ENCODE measurements around the gene SLC25A41. TPM values are rescaled to one million over a fixed set of nuclear protein-coding genes. Genes with fewer than 3 reads are reported as not detected.
A peak's percentile ranks its signal among the peaks of the same experiment; 100 is the strongest.

Gene SLC25A41
- total RNA-seq, 1 donor from 2014 or later: not detected

GRCh38 chr19:6476155-6476895 lies 42.8 kb upstream of the SLC25A41 start:
- Histone ChIP-seq H3K4me1 (peaks cover 3% of the 10 kb centered on the region), H4K20me1 (ENCODE audit: low read depth) (no peaks in the 10 kb centered on the region), H2AFZ (replicated peaks) (peak overlapping the region; percentile 89), H3F3A (ENCODE audit: low read depth) (no peaks in the 10 kb centered on the region), H3K36me3 (no peaks in the 10 kb centered on the region), H3K27me3 (peaks cover 34% of the 10 kb centered on the region), H3K4me3 (peak overlapping the region; percentile 51), H3K27ac (no peak overlapping the region), H3K9ac (no peak overlapping the region), H3K79me2 (ENCODE audit: low read depth) (no peaks in the 10 kb centered on the region), H3K9me3 (ENCODE audit: low read depth) (no peaks in the 10 kb centered on the region), H3K4me2 (peak overlapping the region; percentile 89)
- TF ChIP-seq CTCF (IDR thresholded peaks at IDR 0.05): no peak
- TF ChIP-seq EZH2phosphoT487 (IDR thresholded peaks at IDR 0.05): no peak
- TF ChIP-seq EZH2 (IDR thresholded peaks at IDR 0.05): no peak
- peak; percentile 99 for DNase-seq (ENCODE audit: low spot score)
- Mint-ChIP-seq H3K36me3 (no peaks in the 10 kb centered on the region), H3K27me3 (ENCODE audit: insufficient read depth, low read depth) (peaks cover 16% of the 10 kb centered on the region), H3K27ac (peak overlapping the region; percentile 46), H3K9me3 (no peaks in the 10 kb centered on the region), H3K4me3 (peak overlapping the region; percentile 84), H3K4me1 (peaks cover 3% of the 10 kb centered on the region)

GRCh38 chr19:6475321-6476108 lies 42.0 kb upstream of the SLC25A41 start:
- peaks cover 9% of the 10 kb centered on the region for H3K4me1 ChIP-seq
- Mint-ChIP-seq H3K4me1 (peaks cover 3% of the 10 kb centered on the region), H3K4me3 (peak overlapping the region; percentile 84), H3K36me3 (no peaks in the 10 kb centered on the region), H3K9me3 (no peaks in the 10 kb centered on the region), H3K27me3 (ENCODE audit: insufficient read depth, low read depth) (peaks cover 15% of the 10 kb centered on the region), H3K27ac (no peak overlapping the region)
- H3K9me3 ChIP-seq (ENCODE audit: low read depth): no peaks in the 10 kb centered on the region
- peak overlapping the region; percentile 51 for H3K4me3 ChIP-seq
- peak; percentile 55 for DNase-seq (ENCODE audit: low spot score)
- TF ChIP-seq CTCF (IDR thresholded peaks at IDR 0.05): no peak
- TF ChIP-seq EZH2 (IDR thresholded peaks at IDR 0.05): no peak
- TF ChIP-seq EZH2phosphoT487 (IDR thresholded peaks at IDR 0.05): no peak
- H4K20me1 ChIP-seq (ENCODE audit: low read depth): no peaks in the 10 kb centered on the region
- no peaks in the 10 kb centered on the region for H3K79me2 ChIP-seq (ENCODE audit: low read depth)
- peak overlapping the region; percentile 89 for H3K4me2 ChIP-seq
- peak overlapping the region; percentile 84 for H2AFZ ChIP-seq (replicated peaks)
- H3K27me3 ChIP-seq: peaks cover 34% of the 10 kb centered on the region
- no peak overlapping the region for H3K27ac ChIP-seq
- no peaks in the 10 kb centered on the region for H3F3A ChIP-seq (ENCODE audit: low read depth)
- no peaks in the 10 kb centered on the region for H3K36me3 ChIP-seq
- H3K9ac ChIP-seq: no peak overlapping the region

- Histone ChIP-seq H3K4me3 (no peak overlapping the region), H3K4me1 (peaks cover 9% of the 10 kb centered on the region), H3K36me3 (no peaks in the 10 kb centered on the region), H3K4me2 (no peak overlapping the region), H3K27ac (no peak overlapping the region), H3K9ac (no peak overlapping the region), H3K27me3 (peaks cover 34% of the 10 kb centered on the region), H2AFZ (replicated peaks) (no peak overlapping the region), H3K9me3 (ENCODE audit: low read depth) (no peaks in the 10 kb centered on the region), H3K79me2 (ENCODE audit: low read depth) (no peaks in the 10 kb centered on the region), H3F3A (ENCODE audit: low read depth) (no peaks in the 10 kb centered on the region), H4K20me1 (ENCODE audit: low read depth) (no peaks in the 10 kb centered on the region)
- no peak for DNase-seq (ENCODE audit: low spot score)
- Mint-ChIP-seq H3K27ac (no peak overlapping the region), H3K9me3 (no peaks in the 10 kb centered on the region), H3K36me3 (no peaks in the 10 kb centered on the region), H3K27me3 (ENCODE audit: insufficient read depth, low read depth) (peaks cover 17% of the 10 kb centered on the region), H3K4me1 (peaks cover 9% of the 10 kb centered on the region), H3K4me3 (no peak overlapping the region)
- TF ChIP-seq CTCF (IDR thresholded peaks at IDR 0.05): no peak
- TF ChIP-seq EZH2 (IDR thresholded peaks at IDR 0.05): no peak
- TF ChIP-seq EZH2phosphoT487 (IDR thresholded peaks at IDR 0.05): no peak
These were observed 40.1 kb upstream of the SLC25A41 start for GRCh38 chr19:6473647-6474046.

Data from neural progenitor cell (in vitro differentiated cells).